Endothelial cell of umbilical vein (primary cell): ENCODE measurements around the gene MYO19.

Experiments used
- CTCF ChIP-seq, 2 donors: IDR thresholded peaks; 1 replicate in 1 of 2; 2 replicates in 1 of 2; pipeline ENCODE4 v1.5.1; 2011; ENCODE audit warnings: low read length in 2 of 2, mild to moderate bottlenecking in 2 of 2, moderate library complexity in 2 of 2, control low read depth in 1 of 2, inconsistent platforms in 1 of 2, low read depth in 1 of 2; ENCODE audit not compliant: insufficient read depth in 1 of 2; ENCODE audit errors: extremely low read depth in 1 of 2
- EZH2 ChIP-seq: IDR thresholded peaks from 2 replicates; pipeline ENCODE4 v1.6.1; 2012; ENCODE audit warnings: borderline replicate concordance, low read depth, mild to moderate bottlenecking, moderate library complexity, low read length, inconsistent platforms; ENCODE audit not compliant: severe bottlenecking
- FOS ChIP-seq: IDR thresholded peaks from 2 replicates; pipeline ENCODE4 v1.6.1; 2011; ENCODE audit warnings: mild to moderate bottlenecking, low read length, moderate library complexity, borderline replicate concordance; ENCODE audit not compliant: insufficient read depth
- GATA2 ChIP-seq: IDR thresholded peaks from 2 replicates; pipeline ENCODE4 v1.7.0; 2011; ENCODE audit warnings: low read depth, mild to moderate bottlenecking, moderate library complexity, mixed read lengths, low read length; ENCODE audit not compliant: insufficient read length, insufficient read depth
- POLR2A ChIP-seq: IDR thresholded peaks from 2 replicates; pipeline ENCODE4 v1.6.1; 2012; ENCODE audit warnings: low read depth, mild to moderate bottlenecking, control low read depth, low read length
- POLR2AphosphoS5 ChIP-seq: IDR thresholded peaks from 2 replicates; pipeline ENCODE4 v1.6.1; 2012; ENCODE audit warnings: low read depth, mild to moderate bottlenecking, control low read depth, low read length, moderate library complexity; ENCODE audit not compliant: insufficient read depth

GRCh38 chr17:36486204-36487194, 48.2 kb downstream of the MYO19 start, which contains the start of gene ZNHIT3:
- TF ChIP-seq POLR2A (peak; percentile 75), CTCF (IDR thresholded peaks at IDR 0.05; ENCODE audit: extremely low read depth in 1 of 2, insufficient read depth in 1 of 2, low read depth in 1 of 2, low read length in 2 of 2) (no peak), FOS (no peak), POLR2AphosphoS5 (peak; percentile 74), EZH2 (no peak), GATA2 (no peak)
